Measurements from ENCODE around the gene EEF1A2. TPM values are rescaled to one million over a fixed set of nuclear protein-coding genes. Genes with fewer than 3 reads are reported as not detected.
A peak's percentile ranks its signal among the peaks of the same experiment; 100 is the strongest.

Gene EEF1A2
- total and polyA plus RNA-seq, 2 donors (not counting 3 experiments of a cell fraction or from before 2014, with no cell fraction given): 2.7 to 3.4 TPM

- H3K79me2 ChIP-seq (ENCODE audit: control insufficient read depth, insufficient read depth, low read length): no peaks in the 10 kb centered on the region
- H3K9ac ChIP-seq (replicated peaks; ENCODE audit: extremely low read depth, insufficient read depth, low read length): no peak overlapping the region
- intact Hi-C loops (cut with micrococcal nuclease) (no loop called here), dilution Hi-C loops (cut with MboI; ENCODE audit: extremely low pct_ligation_motif_present, low sequenced_read_pairs) (no loop called here)
- no peak overlapping the region for H3K27ac ChIP-seq (ENCODE audit: insufficient read depth, low read depth, low read length)
- no peak overlapping the region for H2AFZ ChIP-seq (ENCODE audit: low read depth, low read length)
- no peak for TF ChIP-seq POLR2AphosphoS5 (IDR thresholded peaks at IDR 0.05; ENCODE audit: insufficient read depth, low read depth, low read length)
- no peak for TF ChIP-seq JUN (IDR thresholded peaks at IDR 0.05; ENCODE audit: borderline replicate concordance, insufficient read depth, insufficient read length, low read depth)
- TF ChIP-seq POLR2A (IDR thresholded peaks at IDR 0.05; ENCODE audit: low read depth, low read length): no peak
- no peak for TF ChIP-seq CTCF (IDR thresholded peaks at IDR 0.05; ENCODE audit: extremely low read depth in 1 of 2, insufficient read depth in 1 of 2, low read depth in 1 of 2, low read length in 2 of 2)
- TF ChIP-seq EZH2 (IDR thresholded peaks at IDR 0.05; ENCODE audit: borderline replicate concordance, low read depth, low read length, severe bottlenecking): no peak
- TF ChIP-seq MYC (IDR thresholded peaks at IDR 0.05; ENCODE audit: low read depth, low read length): no peak
- no peak for TF ChIP-seq MAX (IDR thresholded peaks at IDR 0.05; ENCODE audit: insufficient read depth, insufficient read length)
- no peak for TF ChIP-seq FOS (IDR thresholded peaks at IDR 0.05; ENCODE audit: borderline replicate concordance, insufficient read depth, low read length)
- TF ChIP-seq GATA2 (IDR thresholded peaks at IDR 0.05; ENCODE audit: insufficient read depth, insufficient read length, low read depth, low read length): no peak
- H3K27me3 ChIP-seq (ENCODE audit: control insufficient read depth in 2 of 2, insufficient read depth in 2 of 2, low read length in 2 of 2): no peaks in the 10 kb centered on the region
- BruUV-seq (replicated peaks): no TSS peak
- H3K9me3 ChIP-seq (replicated peaks; ENCODE audit: control insufficient read depth, insufficient read depth, low read length): no peaks in the 10 kb centered on the region
- H3K4me3 ChIP-seq (replicated peaks in 1 of 3; ENCODE audit: insufficient read depth in 1 of 3, low read depth in 1 of 3, low read length in 3 of 3): peak overlapping the region in 1 of 3 experiments; percentile 28
- H3K4me2 ChIP-seq (ENCODE audit: insufficient read depth, low read length): no peak overlapping the region
- FAIRE-seq (no peak), DNase-seq (ENCODE audit: low read depth, low spot score) (no peak)
- H3K36me3 ChIP-seq (ENCODE audit: control insufficient read depth in 2 of 2, extremely low read depth in 1 of 2, insufficient read depth in 2 of 2, low read length in 2 of 2): no peaks in the 10 kb centered on the region
- H3K9me1 ChIP-seq (replicated peaks; ENCODE audit: control insufficient read depth, extremely low read depth, insufficient read depth, low read length): no peaks in the 10 kb centered on the region
- no peaks in the 10 kb centered on the region for H3K4me1 ChIP-seq (ENCODE audit: control insufficient read depth, extremely low read depth, insufficient read depth, low read length)
- CTCF ChIA-PET: no interaction called here
- no peaks in the 10 kb centered on the region for H4K20me1 ChIP-seq (replicated peaks; ENCODE audit: control insufficient read depth, extremely low read depth, insufficient read depth, low read length)
- POLR2A ChIA-PET: no interaction called here
Measured at GRCh38 chr20:63499338-63499969, 571 bp upstream of the EEF1A2 start.

Data from endothelial cell of umbilical vein (primary cell).